HEK293T (cell line): ENCODE data around the gene ZNF738.

Experiments
- BHLHE40 ChIP-seq: fragments of 450-650 bp; IDR thresholded peaks from 2 replicates; pipeline ENCODE4 v1.6.1; 2016; ENCODE audit warnings: mild to moderate bottlenecking, moderate library complexity, borderline replicate concordance
- SP1 ChIP-seq: fragments of 450-650 bp; IDR thresholded peaks from 2 replicates; pipeline ENCODE4 v1.6.1; 2017

GRCh38 chr19:21335721-21336120, 23.1 kb upstream of the ZNF738 start:
- TF ChIP-seq SP1 (no peak), BHLHE40 (no peak)
